ENCODE data around the gene STK32B. TPM values are rescaled to one million over a fixed set of nuclear protein-coding genes. Genes with fewer than 3 reads are reported as not detected.

Gene STK32B
- total and polyA plus RNA-seq, 2 of the 8 experiments (the other 6 are each of a cell fraction or from before 2014, with no cell fraction given) = 2.3 to 2.5 TPM

GRCh38 chr4:5527211-5527610, 475.9 kb downstream of the STK32B start:
- H3K79me2 ChIP-seq (ENCODE audit: control insufficient read depth in 1 of 2, insufficient read depth in 2 of 2, low read length in 2 of 2) = no peaks in the 10 kb centered on the region
- no peak overlapping the region for H2BK12ac ChIP-seq (ENCODE audit: low read depth, low read length)
- H3K23ac ChIP-seq (ENCODE audit: insufficient read length) = no peak overlapping the region
- H3K18ac ChIP-seq (ENCODE audit: extremely low read depth, low read length) = no peak overlapping the region
- H3K9me3 ChIP-seq (ENCODE audit: insufficient read depth in 2 of 2, low read depth in 1 of 2, low read length in 1 of 2) = 0 out of 4 replicates have a peak, but pooled peaks cover 0 to 8% of the 10 kb centered on the region in 2 experiments
- no peak overlapping the region for H2BK20ac ChIP-seq (ENCODE audit: low read length)
- no peak overlapping the region for H4K5ac ChIP-seq (ENCODE audit: insufficient read length, low read depth, low read length)
- no peak overlapping the region for H3K4me3 ChIP-seq (ENCODE audit: extremely low read depth in 1 of 4, insufficient read depth in 2 of 4, low read depth in 3 of 4, low read length in 4 of 4)
- POLR2A ChIA-PET (ENCODE audit: partially characterized antibody) = no interaction called here
- H3K27me3 ChIP-seq (replicated peaks in 1 of 4; ENCODE audit: control insufficient read depth in 3 of 4, extremely low read depth in 1 of 4, insufficient read depth in 3 of 4, low read length in 3 of 4) = no peaks in the 10 kb centered on the region
- no peak overlapping the region for H3K14ac ChIP-seq (ENCODE audit: insufficient read length)
- H2AFZ ChIP-seq (ENCODE audit: low read length) = no peak overlapping the region
- H3K4me1 ChIP-seq (replicated peaks in 1 of 4; ENCODE audit: control insufficient read depth in 3 of 4, insufficient read depth in 4 of 4, low read length in 3 of 4) = peaks cover 0 to 3% (median 0%) of the 10 kb centered on the region in 4 experiments; a peak in 1 of 7 replicates
- peaks cover 4% of the 10 kb centered on the region for H3K23me2 ChIP-seq (ENCODE audit: low read depth, low read length)
- H2BK120ac ChIP-seq (replicated peaks; ENCODE audit: low read depth, low read length) = no peak overlapping the region
- no peak overlapping the region for H3K4me2 ChIP-seq (ENCODE audit: insufficient read depth in 1 of 2, low read depth in 2 of 2, low read length in 2 of 2)
- no peak overlapping the region for H2BK5ac ChIP-seq (ENCODE audit: low read depth, low read length)
- TF ChIP-seq EP300 (IDR thresholded peaks at IDR 0.05; ENCODE audit: borderline replicate concordance in 1 of 2, low read depth in 2 of 2, low read length in 2 of 2) = no peak
- no peak for TF ChIP-seq TAF1 (IDR thresholded peaks at IDR 0.05; ENCODE audit: low read depth, low read length)
- TF ChIP-seq SIX5 (IDR thresholded peaks at IDR 0.05; ENCODE audit: low read depth, low read length) = no peak
- TF ChIP-seq JUND (IDR thresholded peaks at IDR 0.05; ENCODE audit: low read length) = no peak
- H4K91ac ChIP-seq (replicated peaks; ENCODE audit: insufficient read length, low read length) = no peak overlapping the region
- CTCF ChIA-PET (ENCODE audit: partially characterized antibody) = interaction anchor here (0.7 kb wide), 1 partner anchor 27 kb away, joined by 3 read pairs; no protein-coding TSS in a partner anchor
- peaks cover 0 to 3% (median 0%) of the 10 kb centered on the region in 4 experiments; a peak in 1 of 8 replicates for H3K36me3 ChIP-seq (ENCODE audit: control insufficient read depth in 2 of 4, insufficient read depth in 4 of 4, low read length in 3 of 4)
- no peak for DNase-seq (ENCODE audit: low read depth in 1 of 2, low spot score in 2 of 2)
- no peak overlapping the region for H2AK5ac ChIP-seq (ENCODE audit: low read depth, low read length)
- peaks cover 0 to 3% of the 10 kb centered on the region in 2 experiments for H4K20me1 ChIP-seq (replicated peaks in 1 of 2; ENCODE audit: control insufficient read depth in 1 of 2, insufficient read depth in 2 of 2, low read length in 2 of 2)
- H2BK15ac ChIP-seq (ENCODE audit: low read length) = no peak overlapping the region
- H3K9ac ChIP-seq (replicated peaks in 1 of 4; ENCODE audit: extremely low read depth in 1 of 4, low read depth in 3 of 4, low read length in 3 of 4) = no peak overlapping the region
- no peaks in the 10 kb centered on the region for H3K79me1 ChIP-seq (ENCODE audit: low read depth, low read length)
- no peak overlapping the region for H3K56ac ChIP-seq (replicated peaks; ENCODE audit: insufficient read length, low read depth, low read length)
- no peak overlapping the region for H4K8ac ChIP-seq (ENCODE audit: extremely low read depth, insufficient read depth, low read length)
- WGBS, 2 experiments (ENCODE audit: extremely low coverage in 1 of 2, insufficient coverage in 1 of 2, insufficient read length in 1 of 2, insufficient replicate concordance in 2 of 2, low coverage in 1 of 2, low lambda C conversion rate in 2 of 2, missing lambda C conversion rate in 1 of 2) = 59% methylated on average over 3 of the region's 3 CpGs; no CpG with 5 or more reads in 1 of the 2 experiments
- H3K4ac ChIP-seq (replicated peaks; ENCODE audit: insufficient read length, low read depth, low read length) = no peak overlapping the region
- H3K27ac ChIP-seq (ENCODE audit: low read depth, low read length) = no peak overlapping the region
- no peak for FAIRE-seq

All from H1 (cell line).